ENCODE data around the gene DYRK1B.

Gene DYRK1B

DNA sequence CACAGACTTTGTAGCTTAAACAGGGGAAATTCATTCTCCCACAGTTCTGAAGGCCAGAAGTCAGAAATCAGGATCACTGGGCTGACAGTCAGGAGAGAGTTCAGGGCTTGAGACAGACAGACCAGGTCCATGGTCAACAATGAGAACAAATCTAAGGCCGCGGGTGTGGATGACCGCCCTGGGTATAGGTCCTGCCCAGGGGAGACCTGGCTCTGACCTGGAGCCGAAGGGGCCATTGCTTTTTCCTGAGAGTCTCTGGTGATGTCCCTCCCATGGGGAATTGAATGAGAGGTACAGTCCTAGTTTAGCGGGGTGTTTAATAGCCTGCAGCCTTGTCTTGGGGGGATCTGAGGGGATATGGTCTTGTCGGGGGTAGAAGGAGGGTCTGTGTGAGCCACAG is 37.4 kb upstream of the DYRK1B start:
- H2AFZ ChIP-seq, result no peak overlapping the region
- no peak overlapping the region for H3K4me2 ChIP-seq (ENCODE audit: low read length)
- TF ChIP-seq, protein P1, sequence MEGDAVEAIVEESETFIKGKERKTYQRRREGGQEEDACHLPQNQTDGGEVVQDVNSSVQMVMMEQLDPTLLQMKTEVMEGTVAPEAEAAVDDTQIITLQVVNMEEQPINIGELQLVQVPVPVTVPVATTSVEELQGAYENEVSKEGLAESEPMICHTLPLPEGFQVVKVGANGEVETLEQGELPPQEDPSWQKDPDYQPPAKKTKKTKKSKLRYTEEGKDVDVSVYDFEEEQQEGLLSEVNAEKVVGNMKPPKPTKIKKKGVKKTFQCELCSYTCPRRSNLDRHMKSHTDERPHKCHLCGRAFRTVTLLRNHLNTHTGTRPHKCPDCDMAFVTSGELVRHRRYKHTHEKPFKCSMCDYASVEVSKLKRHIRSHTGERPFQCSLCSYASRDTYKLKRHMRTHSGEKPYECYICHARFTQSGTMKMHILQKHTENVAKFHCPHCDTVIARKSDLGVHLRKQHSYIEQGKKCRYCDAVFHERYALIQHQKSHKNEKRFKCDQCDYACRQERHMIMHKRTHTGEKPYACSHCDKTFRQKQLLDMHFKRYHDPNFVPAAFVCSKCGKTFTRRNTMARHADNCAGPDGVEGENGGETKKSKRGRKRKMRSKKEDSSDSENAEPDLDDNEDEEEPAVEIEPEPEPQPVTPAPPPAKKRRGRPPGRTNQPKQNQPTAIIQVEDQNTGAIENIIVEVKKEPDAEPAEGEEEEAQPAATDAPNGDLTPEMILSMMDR (IDR thresholded peaks at IDR 0.05), result no peak

DNA sequence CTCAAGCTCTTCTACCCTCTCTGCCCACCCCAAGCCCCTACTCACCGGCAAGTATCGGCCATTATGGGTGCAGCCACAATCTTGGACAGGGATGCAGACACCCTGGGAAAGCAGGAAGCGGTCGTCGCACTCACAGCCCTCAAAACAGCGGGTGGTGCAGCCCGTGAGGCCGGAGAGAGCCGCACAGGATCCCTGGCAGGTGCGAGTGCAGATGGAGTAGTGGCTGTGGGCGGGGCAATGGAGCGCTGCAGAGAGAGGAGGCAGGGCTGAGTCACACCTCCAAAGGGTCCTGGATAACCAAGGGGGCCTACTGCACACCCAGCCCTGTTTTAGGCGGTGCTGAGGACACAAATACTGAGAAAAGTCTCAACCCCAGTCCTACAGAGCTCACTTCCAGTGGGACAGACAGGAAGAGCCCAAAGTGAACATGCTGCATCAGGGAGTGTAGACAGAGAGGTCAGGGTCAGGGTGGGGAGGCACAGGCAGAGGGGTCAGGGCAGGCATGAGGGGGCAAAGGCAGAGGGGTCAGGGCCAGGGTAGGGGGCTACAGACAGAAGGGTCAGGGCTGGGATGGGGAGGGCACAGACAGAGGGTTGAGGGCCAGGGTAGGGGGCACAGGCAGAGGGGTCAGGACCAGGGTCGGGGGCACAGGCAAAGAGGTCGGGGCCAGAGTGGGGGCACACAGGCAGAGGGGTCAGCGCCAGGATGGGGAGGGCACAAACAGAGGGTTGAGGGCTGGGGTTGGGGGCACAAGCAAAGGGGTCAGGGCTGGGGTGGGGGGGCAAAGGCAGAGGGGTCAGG is 36.4 kb upstream of the DYRK1B start:
- no peaks in the 10 kb centered on the region for H3K4me1 ChIP-seq
- TF ChIP-seq, protein P1 (IDR thresholded peaks at IDR 0.05), result no peak
- H2AFZ ChIP-seq, result no peak overlapping the region
- no peak overlapping the region for H3K4me2 ChIP-seq (ENCODE audit: low read length)
- no peak overlapping the region for H3K27ac ChIP-seq
- H3K4me3 ChIP-seq (ENCODE audit: low read depth, low read length), result no peak overlapping the region
- H3K9me3 ChIP-seq (ENCODE audit: control insufficient read depth, low read length), result no peaks in the 10 kb centered on the region
- no peaks in the 10 kb centered on the region for H3K36me3 ChIP-seq (ENCODE audit: control insufficient read depth, insufficient read depth, low read length)
- no peak overlapping the region for H3K9ac ChIP-seq
- no peaks in the 10 kb centered on the region for H3K27me3 ChIP-seq (ENCODE audit: control insufficient read depth, insufficient read depth, low read length)
- H3K79me2 ChIP-seq, result no peaks in the 10 kb centered on the region

More for the DNA sequence above, 37.4 kb upstream of the DYRK1B start:
- no peaks in the 10 kb centered on the region for H3K27me3 ChIP-seq (ENCODE audit: control insufficient read depth, insufficient read depth, low read length)
- H3K9ac ChIP-seq, result no peak overlapping the region
- H3K9me3 ChIP-seq (ENCODE audit: control insufficient read depth, low read length), result no peaks in the 10 kb centered on the region
- H3K4me3 ChIP-seq (ENCODE audit: low read depth, low read length), result no peak overlapping the region
- no peak overlapping the region for H3K27ac ChIP-seq
- H3K4me1 ChIP-seq, result no peaks in the 10 kb centered on the region
- H3K79me2 ChIP-seq, result no peaks in the 10 kb centered on the region
- H3K36me3 ChIP-seq (ENCODE audit: control insufficient read depth, insufficient read depth, low read length), result no peaks in the 10 kb centered on the region

DNA sequence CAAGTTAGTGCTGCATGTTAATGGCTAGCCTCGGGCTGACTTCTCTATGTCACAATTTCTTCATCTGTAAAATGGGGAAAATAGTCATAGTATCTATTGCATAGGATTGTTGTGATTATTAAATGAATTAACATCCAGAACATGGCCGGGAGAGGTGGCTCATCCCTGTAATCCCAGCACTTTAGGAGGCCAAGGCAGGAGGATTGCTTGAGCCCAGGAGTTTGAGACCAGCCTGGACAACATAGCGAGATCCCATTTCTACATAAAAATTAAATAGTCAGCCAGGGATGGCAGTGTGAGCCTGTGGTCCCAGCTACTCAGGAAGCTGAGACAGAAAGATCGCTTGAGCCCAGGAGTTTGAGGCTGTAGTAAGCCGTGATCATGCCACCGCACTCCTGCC is 34.0 kb upstream of the DYRK1B start:
- TF ChIP-seq, protein P1 (IDR thresholded peaks at IDR 0.05), result no peak
- no peaks in the 10 kb centered on the region for H3K9me3 ChIP-seq (ENCODE audit: control insufficient read depth, low read length)
- H3K27me3 ChIP-seq (ENCODE audit: control insufficient read depth, insufficient read depth, low read length), result no peaks in the 10 kb centered on the region

DNA sequence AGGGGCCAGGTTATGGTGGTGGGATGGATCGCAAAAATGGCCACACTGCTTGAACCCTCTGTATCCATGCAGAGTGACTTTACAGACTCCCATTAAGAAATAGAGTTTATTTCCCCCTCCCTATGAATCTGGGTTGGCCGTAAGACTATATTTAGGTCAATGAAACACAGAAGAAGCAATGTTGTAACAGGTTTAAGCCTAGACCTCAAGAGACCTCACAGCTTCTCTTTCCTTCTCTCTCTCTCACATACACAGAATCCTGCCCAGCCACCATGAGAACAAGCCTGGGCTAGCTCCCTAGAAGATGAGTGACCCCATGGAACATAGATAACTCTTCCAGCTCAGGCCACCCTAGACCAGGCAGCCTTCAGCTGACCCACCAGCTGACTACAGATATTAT is 33.2 kb upstream of the DYRK1B start:
- no peaks in the 10 kb centered on the region for H3K4me1 ChIP-seq
- TF ChIP-seq, protein P1 (IDR thresholded peaks at IDR 0.05), result no peak
- H3K36me3 ChIP-seq (ENCODE audit: control insufficient read depth, insufficient read depth, low read length), result no peaks in the 10 kb centered on the region
- H3K79me2 ChIP-seq, result no peaks in the 10 kb centered on the region
- H3K4me3 ChIP-seq (ENCODE audit: low read depth, low read length), result no peak overlapping the region
- H3K9ac ChIP-seq, result no peak overlapping the region
- H3K4me2 ChIP-seq (ENCODE audit: low read length), result no peak overlapping the region
- no peak overlapping the region for H3K27ac ChIP-seq
- no peaks in the 10 kb centered on the region for H3K27me3 ChIP-seq (ENCODE audit: control insufficient read depth, insufficient read depth, low read length)
- H2AFZ ChIP-seq, result no peak overlapping the region
- no peaks in the 10 kb centered on the region for H3K9me3 ChIP-seq (ENCODE audit: control insufficient read depth, low read length)

More for the DNA sequence above, 34.0 kb upstream of the DYRK1B start:
- H3K4me2 ChIP-seq (ENCODE audit: low read length), result no peak overlapping the region
- H3K36me3 ChIP-seq (ENCODE audit: control insufficient read depth, insufficient read depth, low read length), result no peaks in the 10 kb centered on the region
- no peak overlapping the region for H3K27ac ChIP-seq
- no peaks in the 10 kb centered on the region for H3K4me1 ChIP-seq
- no peaks in the 10 kb centered on the region for H3K79me2 ChIP-seq
- H2AFZ ChIP-seq, result no peak overlapping the region
- H3K9ac ChIP-seq, result no peak overlapping the region
- H3K4me3 ChIP-seq (ENCODE audit: low read depth, low read length), result no peak overlapping the region

DNA sequence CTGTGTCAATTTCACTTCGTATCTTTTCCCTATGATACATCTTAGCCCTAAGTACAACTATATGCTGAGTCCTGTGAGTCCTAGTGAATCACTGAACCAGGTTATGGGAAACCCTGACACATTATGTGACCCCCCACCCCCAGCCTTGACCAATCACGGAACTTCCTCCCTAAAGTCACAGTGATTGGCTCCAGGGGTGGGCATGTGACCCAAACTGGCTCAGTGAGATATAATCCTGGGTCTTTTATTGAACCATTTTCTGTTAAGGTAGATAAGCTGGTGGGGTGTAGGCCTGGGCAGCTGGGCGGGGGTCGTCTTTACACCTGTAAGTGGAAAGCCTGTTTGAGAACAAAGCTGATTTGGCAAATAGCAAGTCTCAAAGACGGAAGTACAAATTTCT is 32.0 kb upstream of the DYRK1B start:
- Histone ChIP-seq H3K9me3 (ENCODE audit: control insufficient read depth, low read length) (no peaks in the 10 kb centered on the region), H3K9ac (no peak overlapping the region), H3K4me3 (ENCODE audit: low read depth, low read length) (no peak overlapping the region), H3K4me1 (no peaks in the 10 kb centered on the region), H3K36me3 (ENCODE audit: control insufficient read depth, insufficient read depth, low read length) (no peaks in the 10 kb centered on the region), H3K4me2 (ENCODE audit: low read length) (no peak overlapping the region), H2AFZ (no peak overlapping the region), H3K27me3 (ENCODE audit: control insufficient read depth, insufficient read depth, low read length) (no peaks in the 10 kb centered on the region), H3K79me2 (no peaks in the 10 kb centered on the region), H3K27ac (no peak overlapping the region)
- TF ChIP-seq, protein P1 (IDR thresholded peaks at IDR 0.05), result no peak

Data from parathyroid adenoma (tissue), 2 donors.